Neural cell (in vitro differentiated cells): ENCODE data around the gene PRRC2B. TPM values are rescaled to one million over a fixed set of nuclear protein-coding genes. Genes with fewer than 3 reads are reported as not detected.

Experiments
- H2AFZ ChIP-seq: fragments of 200-600, 300-800 bp; sonication (generic), shearing (Covaris generic); 2 replicates; pipeline ENCODE4 v1.6.0; 2014; ENCODE audit warnings: low read depth, mild to moderate bottlenecking, antibody characterized with exemption, low read length, moderate library complexity
- H3F3A ChIP-seq: fragments of 200-600 bp; shearing (Covaris generic); 2 replicates; pipeline ENCODE4 v1.6.1; 2016; ENCODE audit warnings: mild to moderate bottlenecking, moderate library complexity, mixed read lengths, antibody characterized with exemption, low read length; ENCODE audit not compliant: insufficient read depth, poor library complexity, severe bottlenecking
- H3K27ac ChIP-seq: fragments of 200-600, 300-800 bp; sonication (generic), shearing (Covaris generic); 2 replicates; pipeline ENCODE4 v1.5.1; 2014; ENCODE audit warnings: mild to moderate bottlenecking, low read length, moderate library complexity
- H3K27me3 ChIP-seq: fragments of 300-800, 200-600 bp; sonication (generic), shearing (Covaris generic); 2 replicates; pipeline ENCODE4 v1.6.0; 2014; ENCODE audit warnings: mild to moderate bottlenecking, low read depth, low read length, moderate library complexity; ENCODE audit not compliant: insufficient read depth
- H3K36me3 ChIP-seq: fragments of 300-800, 200-600 bp; sonication (generic), shearing (Covaris generic); 2 replicates; pipeline ENCODE4 v1.5.1; 2014; ENCODE audit warnings: mild to moderate bottlenecking, antibody characterized with exemption, low read length, moderate library complexity; ENCODE audit not compliant: insufficient read depth
- H3K4me2 ChIP-seq: fragments of 300-800, 200-600 bp; sonication (generic), shearing (Covaris generic); 2 replicates; pipeline ENCODE4 v1.6.0; 2014; ENCODE audit warnings: mild to moderate bottlenecking, low read length
- H3K4me3 ChIP-seq: fragments of 300-800, 200-600 bp; sonication (generic), shearing (Covaris generic); 2 replicates; pipeline ENCODE4 v1.5.1; 2014; ENCODE audit warnings: mild to moderate bottlenecking, low read length, moderate library complexity
- H3K79me2 ChIP-seq: fragments of 200-600 bp; shearing (Covaris generic); replicated peaks from 2 replicates; pipeline ENCODE4 v1.6.0; 2014; ENCODE audit warnings: mild to moderate bottlenecking, low read length, moderate library complexity; ENCODE audit not compliant: insufficient read depth
- H3K9ac ChIP-seq: fragments of 300-800, 200-600 bp; sonication (generic), shearing (Covaris generic); 2 replicates; pipeline ENCODE4 v1.6.1; 2016; ENCODE audit warnings: mild to moderate bottlenecking, low read length, mixed read lengths
- H3K9me2 ChIP-seq: fragments of 200-600 bp; shearing (Covaris generic); 2 replicates; pipeline ENCODE4 v1.6.1; 2016; ENCODE audit warnings: mild to moderate bottlenecking, low read length, mixed read lengths; ENCODE audit not compliant: insufficient read depth
- H3K9me3 ChIP-seq: fragments of 200-600, 300-800 bp; sonication (generic), shearing (Covaris generic); 2 replicates; pipeline ENCODE4 v1.6.1; 2016; ENCODE audit warnings: mild to moderate bottlenecking, mixed run types, low read length, moderate library complexity, mixed read lengths
- H4K20me1 ChIP-seq: fragments of 200-600 bp; shearing (Covaris generic); 2 replicates; pipeline ENCODE4 v1.6.1; 2016; ENCODE audit warnings: mild to moderate bottlenecking, mixed run types; ENCODE audit not compliant: insufficient read depth
- CTCF ChIP-seq: fragments of 450-650 bp; IDR thresholded peaks from 2 replicates; pipeline ENCODE4 v1.5.1; 2014; ENCODE audit warnings: antibody characterized with exemption, mild to moderate bottlenecking, moderate library complexity; ENCODE audit not compliant: poor library complexity, severe bottlenecking
- EP300 ChIP-seq: fragments of 450-650 bp; conservative IDR thresholded peaks from 2 replicates; pipeline ENCODE4 v1.6.1; 2014; ENCODE audit warnings: antibody characterized with exemption, mild to moderate bottlenecking, moderate library complexity; ENCODE audit not compliant: poor library complexity, severe bottlenecking
- EZH2 ChIP-seq: fragments of 200-600, 300-800 bp; shearing (Covaris generic), sonication (generic); IDR thresholded peaks from 2 replicates; pipeline ENCODE4 v1.6.1; 2014; ENCODE audit warnings: antibody characterized with exemption, low read length, borderline replicate concordance, mild to moderate bottlenecking; ENCODE audit not compliant: insufficient read depth, poor library complexity, severe bottlenecking
- MXI1 ChIP-seq: fragments of 450-650 bp; conservative IDR thresholded peaks from 2 replicates; pipeline ENCODE4 v1.6.1; 2014; ENCODE audit warnings: antibody characterized with exemption, mild to moderate bottlenecking; ENCODE audit not compliant: poor library complexity, severe bottlenecking
- POLR2AphosphoS5 ChIP-seq: IDR thresholded peaks from 2 replicates; pipeline ENCODE4 v1.6.1; 2012
- RAD21 ChIP-seq: fragments of 450-650 bp; conservative IDR thresholded peaks from 2 replicates; pipeline ENCODE4 v1.6.1; 2014; ENCODE audit warnings: antibody characterized with exemption, mild to moderate bottlenecking, moderate library complexity
- SMC3 ChIP-seq: fragments of 450-650 bp; conservative IDR thresholded peaks from 2 replicates; pipeline ENCODE4 v1.6.1; 2014; ENCODE audit warnings: antibody characterized with exemption, mild to moderate bottlenecking, moderate library complexity; ENCODE audit not compliant: poor library complexity
- TAF1 ChIP-seq: IDR thresholded peaks from 2 replicates; pipeline ENCODE4 v1.6.1; 2012; ENCODE audit warnings: low read depth
- polyA plus RNA-seq: library from polyadenylated mRNA; depleted of rRNA; stranded (reverse); fragments of >200 nt; gene quantifications from 2 replicates; pipeline ENCODE4 v1.2.3, GENCODE V29; 2014

PRRC2B gene
- polyA plus RNA-seq, 1 donor from 2014 or later: 89.5 TPM

GRCh38 chr9:131516930-131517329 lies 123.0 kb downstream of the PRRC2B start:
- Histone ChIP-seq H3K9me2 (no peaks in the 10 kb centered on the region), H4K20me1 (no peaks in the 10 kb centered on the region), H3K27me3 (no peaks in the 10 kb centered on the region), H3K4me2 (no peak overlapping the region), H3K27ac (no peak overlapping the region), H2AFZ (no peak overlapping the region), H3K9me3 (no peaks in the 10 kb centered on the region), H3K9ac (no peak overlapping the region), H3K79me2 (no peaks in the 10 kb centered on the region), H3K36me3 (peaks cover 11% of the 10 kb centered on the region), H3K4me3 (no peak overlapping the region), H3F3A (no peaks in the 10 kb centered on the region)
- TF ChIP-seq EP300 (no peak), CTCF (no peak), POLR2AphosphoS5 (no peak), RAD21 (no peak), MXI1 (no peak), SMC3 (no peak), TAF1 (no peak), EZH2 (no peak)

DNA sequence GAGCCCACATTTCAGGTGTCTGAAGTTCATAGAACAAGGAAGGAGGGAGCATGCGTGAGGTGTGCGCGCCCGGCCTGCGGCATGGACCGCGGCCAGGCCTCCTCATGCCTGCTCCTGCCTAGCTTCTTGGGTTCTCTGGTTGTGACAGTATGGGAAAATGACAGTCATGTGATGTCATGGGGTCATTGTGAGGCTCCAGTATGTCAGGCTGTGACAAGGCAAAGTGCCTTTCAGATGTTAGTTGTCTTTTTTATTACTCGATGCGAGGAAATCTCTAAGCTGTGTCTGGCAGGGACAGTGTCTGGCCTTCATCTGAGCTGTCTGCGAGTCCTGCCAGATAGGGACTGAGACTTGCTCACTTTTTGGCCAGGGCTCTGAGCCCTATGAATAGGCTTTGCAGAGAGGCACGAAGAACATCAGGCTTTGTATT lies 123.9 kb downstream of the PRRC2B start:
- no peaks in the 10 kb centered on the region for H3K9me3 ChIP-seq
- peaks cover 11% of the 10 kb centered on the region for H3K36me3 ChIP-seq
- H3K27me3 ChIP-seq: no peaks in the 10 kb centered on the region
- H3K4me2 ChIP-seq: no peak overlapping the region
- no peak overlapping the region for H3K27ac ChIP-seq
- H3K9ac ChIP-seq: no peak overlapping the region
- H3K79me2 ChIP-seq: no peaks in the 10 kb centered on the region
- no peaks in the 10 kb centered on the region for H3K9me2 ChIP-seq
- H3K4me3 ChIP-seq: no peak overlapping the region
- no peak for TF ChIP-seq EP300
- no peak for TF ChIP-seq RAD21
- no peak for TF ChIP-seq POLR2AphosphoS5
- TF ChIP-seq TAF1: no peak
- no peaks in the 10 kb centered on the region for H3F3A ChIP-seq
- no peak overlapping the region for H2AFZ ChIP-seq
- H4K20me1 ChIP-seq: no peaks in the 10 kb centered on the region

DNA sequence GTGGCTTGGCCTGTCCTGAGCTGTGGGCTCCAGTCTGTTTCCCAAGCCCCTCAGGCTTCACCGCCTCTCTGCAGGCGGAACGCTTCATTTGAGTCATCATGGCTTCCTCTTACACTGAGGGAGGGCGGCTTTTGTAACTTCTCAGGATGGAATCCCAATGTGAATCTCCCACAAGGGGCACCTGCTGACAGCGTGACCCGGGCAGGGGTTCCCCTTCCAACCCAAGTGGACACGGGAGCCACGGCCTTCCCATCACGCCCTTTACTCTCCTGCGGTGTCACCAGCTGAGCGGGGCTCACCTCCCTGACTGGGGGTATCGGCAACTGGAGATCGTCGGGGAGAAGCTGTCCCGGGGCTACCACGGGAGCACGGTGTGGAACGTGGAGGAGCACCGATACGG lies 124.7 kb downstream of the PRRC2B start:
- H3K4me2 ChIP-seq: no peak overlapping the region
- TF ChIP-seq CTCF: no peak
- no peak for TF ChIP-seq SMC3
- TF ChIP-seq EZH2: no peak
- no peak overlapping the region for H3K4me3 ChIP-seq
- peaks cover 11% of the 10 kb centered on the region for H3K36me3 ChIP-seq
- H3K79me2 ChIP-seq: no peaks in the 10 kb centered on the region
- no peak overlapping the region for H2AFZ ChIP-seq
- H3K9ac ChIP-seq: no peak overlapping the region
- H3F3A ChIP-seq: no peaks in the 10 kb centered on the region
- H3K27ac ChIP-seq: no peak overlapping the region
- no peaks in the 10 kb centered on the region for H3K9me2 ChIP-seq
- H3K9me3 ChIP-seq: no peaks in the 10 kb centered on the region
- no peaks in the 10 kb centered on the region for H4K20me1 ChIP-seq
- no peaks in the 10 kb centered on the region for H3K27me3 ChIP-seq
